ENCODE data around the gene C1QTNF12.

Gene C1QTNF12

GRCh38 chr1:1286313-1287261 is 40.1 kb upstream of the C1QTNF12 start:
- Histone ChIP-seq H3K27me3 (ENCODE audit: insufficient read depth, low read length) (no peaks in the 10 kb centered on the region), H3K36me3 (ENCODE audit: insufficient read depth, low read length) (no peaks in the 10 kb centered on the region), H2AFZ (ENCODE audit: low read depth, low read length) (no peak overlapping the region), H3K9me3 (ENCODE audit: low read length) (no peaks in the 10 kb centered on the region), H3K4me3 (ENCODE audit: low read length) (no peak overlapping the region), H3K4me1 (ENCODE audit: insufficient read depth, low read length) (no peaks in the 10 kb centered on the region)

- no peak overlapping the region for H2AFZ ChIP-seq (ENCODE audit: low read depth, low read length)
- H3K4me3 ChIP-seq (ENCODE audit: low read length) = no peak overlapping the region
- no peaks in the 10 kb centered on the region for H3K36me3 ChIP-seq (ENCODE audit: insufficient read depth, low read length)
- no peaks in the 10 kb centered on the region for H3K4me1 ChIP-seq (ENCODE audit: insufficient read depth, low read length)
- H3K9me3 ChIP-seq (ENCODE audit: low read length) = no peaks in the 10 kb centered on the region
- no peaks in the 10 kb centered on the region for H3K27me3 ChIP-seq (ENCODE audit: insufficient read depth, low read length)
Measured at GRCh38 chr1:1285611-1286311, 39.2 kb upstream of the C1QTNF12 start.

GRCh38 chr1:1285102-1285571 is 38.6 kb upstream of the C1QTNF12 start:
- Histone ChIP-seq H3K27me3 (ENCODE audit: insufficient read depth, low read length) (no peaks in the 10 kb centered on the region), H2AFZ (ENCODE audit: low read depth, low read length) (no peak overlapping the region), H3K4me3 (ENCODE audit: low read length) (no peak overlapping the region), H3K36me3 (ENCODE audit: insufficient read depth, low read length) (no peaks in the 10 kb centered on the region), H3K4me1 (ENCODE audit: insufficient read depth, low read length) (no peaks in the 10 kb centered on the region), H3K9me3 (ENCODE audit: low read length) (no peaks in the 10 kb centered on the region)

GRCh38 chr1:1284221-1285101 is 37.9 kb upstream of the C1QTNF12 start:
- H3K36me3 ChIP-seq (ENCODE audit: insufficient read depth, low read length) = no peaks in the 10 kb centered on the region
- H3K9me3 ChIP-seq (ENCODE audit: low read length) = no peaks in the 10 kb centered on the region
- no peaks in the 10 kb centered on the region for H3K4me1 ChIP-seq (ENCODE audit: insufficient read depth, low read length)
- H3K27me3 ChIP-seq (ENCODE audit: insufficient read depth, low read length) = no peaks in the 10 kb centered on the region
- H2AFZ ChIP-seq (ENCODE audit: low read depth, low read length) = no peak overlapping the region
- H3K4me3 ChIP-seq (ENCODE audit: low read length) = no peak overlapping the region

GRCh38 chr1:1283821-1284220 is 37.3 kb upstream of the C1QTNF12 start:
- Histone ChIP-seq H3K9me3 (ENCODE audit: low read length) (no peaks in the 10 kb centered on the region), H3K36me3 (ENCODE audit: insufficient read depth, low read length) (no peaks in the 10 kb centered on the region), H2AFZ (ENCODE audit: low read depth, low read length) (no peak overlapping the region), H3K4me1 (ENCODE audit: insufficient read depth, low read length) (no peaks in the 10 kb centered on the region), H3K4me3 (ENCODE audit: low read length) (no peak overlapping the region), H3K27me3 (ENCODE audit: insufficient read depth, low read length) (no peaks in the 10 kb centered on the region)

- H3K4me1 ChIP-seq (ENCODE audit: insufficient read depth, low read length) = no peaks in the 10 kb centered on the region
- H3K36me3 ChIP-seq (ENCODE audit: insufficient read depth, low read length) = no peaks in the 10 kb centered on the region
- H3K27me3 ChIP-seq (ENCODE audit: insufficient read depth, low read length) = no peaks in the 10 kb centered on the region
- H3K4me3 ChIP-seq (ENCODE audit: low read length) = no peak overlapping the region
- H2AFZ ChIP-seq (ENCODE audit: low read depth, low read length) = no peak overlapping the region
- H3K9me3 ChIP-seq (ENCODE audit: low read length) = no peaks in the 10 kb centered on the region
Measured at GRCh38 chr1:1282998-1283397, 36.5 kb upstream of the C1QTNF12 start.

GRCh38 chr1:1281533-1282321 is 35.2 kb upstream of the C1QTNF12 start:
- Histone ChIP-seq H3K27me3 (ENCODE audit: insufficient read depth, low read length) (no peaks in the 10 kb centered on the region), H2AFZ (ENCODE audit: low read depth, low read length) (no peak overlapping the region), H3K4me3 (ENCODE audit: low read length) (no peak overlapping the region), H3K36me3 (ENCODE audit: insufficient read depth, low read length) (no peaks in the 10 kb centered on the region), H3K4me1 (ENCODE audit: insufficient read depth, low read length) (no peaks in the 10 kb centered on the region), H3K9me3 (ENCODE audit: low read length) (no peaks in the 10 kb centered on the region)

GRCh38 chr1:1280782-1281481 is 34.4 kb upstream of the C1QTNF12 start:
- Histone ChIP-seq H3K4me3 (ENCODE audit: low read length) (no peak overlapping the region), H3K4me1 (ENCODE audit: insufficient read depth, low read length) (no peaks in the 10 kb centered on the region), H2AFZ (ENCODE audit: low read depth, low read length) (no peak overlapping the region), H3K9me3 (ENCODE audit: low read length) (no peaks in the 10 kb centered on the region), H3K36me3 (ENCODE audit: insufficient read depth, low read length) (no peaks in the 10 kb centered on the region), H3K27me3 (ENCODE audit: insufficient read depth, low read length) (no peaks in the 10 kb centered on the region)

- Histone ChIP-seq H3K36me3 (ENCODE audit: insufficient read depth, low read length) (no peaks in the 10 kb centered on the region), H3K4me3 (ENCODE audit: low read length) (no peak overlapping the region), H3K9me3 (ENCODE audit: low read length) (no peaks in the 10 kb centered on the region), H2AFZ (ENCODE audit: low read depth, low read length) (no peak overlapping the region), H3K4me1 (ENCODE audit: insufficient read depth, low read length) (peaks cover 7% of the 10 kb centered on the region), H3K27me3 (ENCODE audit: insufficient read depth, low read length) (no peaks in the 10 kb centered on the region)
Measured at GRCh38 chr1:1279028-1279427, 32.5 kb upstream of the C1QTNF12 start.

GRCh38 chr1:1278620-1279019 is 32.1 kb upstream of the C1QTNF12 start:
- Histone ChIP-seq H2AFZ (ENCODE audit: low read depth, low read length) (no peak overlapping the region), H3K4me1 (ENCODE audit: insufficient read depth, low read length) (peaks cover 7% of the 10 kb centered on the region), H3K9me3 (ENCODE audit: low read length) (no peaks in the 10 kb centered on the region), H3K36me3 (ENCODE audit: insufficient read depth, low read length) (no peaks in the 10 kb centered on the region), H3K27me3 (ENCODE audit: insufficient read depth, low read length) (no peaks in the 10 kb centered on the region), H3K4me3 (ENCODE audit: low read length) (no peak overlapping the region)

- Histone ChIP-seq H3K4me3 (ENCODE audit: low read length) (no peak overlapping the region), H2AFZ (ENCODE audit: low read depth, low read length) (no peak overlapping the region), H3K4me1 (ENCODE audit: insufficient read depth, low read length) (peaks cover 28% of the 10 kb centered on the region), H3K36me3 (ENCODE audit: insufficient read depth, low read length) (peaks cover 7% of the 10 kb centered on the region), H3K27me3 (ENCODE audit: insufficient read depth, low read length) (no peaks in the 10 kb centered on the region), H3K9me3 (ENCODE audit: low read length) (no peaks in the 10 kb centered on the region)
Measured at GRCh38 chr1:1275836-1276235, 29.3 kb upstream of the C1QTNF12 start.

Measured in neuron (in vitro differentiated cells).